Keratinocyte (primary cell): Measurements from ENCODE around the gene CRTC1. TPM values are rescaled to one million over a fixed set of nuclear protein-coding genes. Genes with fewer than 3 reads are reported as not detected.

Experiments used
- DNase-seq: peaks from one replicate; pipeline ENCODE4 v3.0.0-alpha.2; 2011; ENCODE audit warnings: low read depth, missing footprints, low spot score
- FAIRE-seq: peaks from 2 replicates; lab custom pipeline; 2011; peaks lifted over from hg19 to GRCh38; lab: Jason Lieb, UNC
- H2AFZ ChIP-seq: 2 replicates; pipeline ENCODE4 v1.6.0; 2012; ENCODE audit warnings: low read length, control low read depth, inconsistent platforms; ENCODE audit not compliant: control insufficient read depth
- H3K27ac ChIP-seq: 2 replicates; pipeline ENCODE4 v1.5.1; 2011; ENCODE audit warnings: low read length; ENCODE audit not compliant: control insufficient read depth, insufficient read depth
- H3K27me3 ChIP-seq: 3 replicates; pipeline ENCODE4 v1.6.0; 2011; ENCODE audit warnings: low read length; ENCODE audit not compliant: control insufficient read depth, insufficient read depth; ENCODE audit errors: extremely low read depth
- H3K36me3 ChIP-seq, 2 experiments: 2 replicates in 1 of 2; 3 replicates in 1 of 2; pipeline ENCODE4 v1.5.1; 2011; ENCODE audit warnings: low read length in 2 of 2, mild to moderate bottlenecking in 1 of 2; ENCODE audit not compliant: control insufficient read depth in 2 of 2, insufficient read depth in 2 of 2; ENCODE audit errors: extremely low read depth in 1 of 2
- H3K4me1 ChIP-seq: 3 replicates; pipeline ENCODE4 v1.5.1; 2011; ENCODE audit warnings: low read length; ENCODE audit not compliant: control insufficient read depth, insufficient read depth; ENCODE audit errors: extremely low read depth
- H3K4me2 ChIP-seq: 3 replicates; pipeline ENCODE4 v1.6.0; 2011; ENCODE audit warnings: low read depth, low read length; ENCODE audit not compliant: control insufficient read depth, insufficient read depth; ENCODE audit errors: extremely low read depth
- H3K4me3 ChIP-seq, 3 experiments: fragments of 200-600 bp in 1 of 3; sonication (generic) in 1 of 3; 2 replicates in 2 of 3; 3 replicates in 1 of 3; pipeline ENCODE4 v1.5.1; 2011 to 2016; ENCODE audit warnings: low read length in 3 of 3, mild to moderate bottlenecking in 3 of 3, control low read depth in 2 of 3, inconsistent platforms in 1 of 3, low read depth in 1 of 3, mixed read lengths in 1 of 3, mixed run types in 1 of 3, moderate library complexity in 1 of 3; ENCODE audit not compliant: control insufficient read depth in 2 of 3, insufficient read depth in 2 of 3; ENCODE audit errors: extremely low read depth in 1 of 3
- H3K79me2 ChIP-seq: 2 replicates; pipeline ENCODE4 v1.6.0; 2012; ENCODE audit warnings: low read length; ENCODE audit not compliant: control insufficient read depth, insufficient read depth
- H3K9ac ChIP-seq: 3 replicates; pipeline ENCODE4 v1.6.0; 2011; ENCODE audit warnings: low read length; ENCODE audit not compliant: control insufficient read depth, insufficient read depth; ENCODE audit errors: extremely low read depth
- H3K9me1 ChIP-seq: 3 replicates; pipeline ENCODE4 v1.6.0; 2011; ENCODE audit warnings: low read length; ENCODE audit not compliant: control insufficient read depth, insufficient read depth; ENCODE audit errors: extremely low read depth
- H3K9me3 ChIP-seq: 2 replicates; pipeline ENCODE4 v1.5.1; 2012; ENCODE audit warnings: low read depth, low read length; ENCODE audit not compliant: control insufficient read depth
- H4K20me1 ChIP-seq: 3 replicates; pipeline ENCODE4 v1.6.0; 2011; ENCODE audit warnings: low read length; ENCODE audit not compliant: control insufficient read depth, insufficient read depth; ENCODE audit errors: extremely low read depth
- EZH2 ChIP-seq: IDR thresholded peaks from one replicate; pipeline ENCODE4 v1.6.1; 2012; ENCODE audit warnings: inconsistent platforms, mild to moderate bottlenecking, low read length, moderate library complexity
- dilution Hi-C: fragments of 300-500 bp; cut with MboI; formaldehyde crosslinking; loops from one replicate; pipeline ENCODE4 v1.7.0; 2020; ENCODE audit warnings: low sequenced_read_pairs; ENCODE audit not compliant: extremely low pct_ligation_motif_present
- polyA plus RNA-seq, 5 experiments: library from polyadenylated mRNA; depleted of rRNA in 3 of 5; stranded (reverse) in 3 of 5; stranded (forward) in 1 of 5; unstranded in 1 of 5; fragments of >200 nt; gene quantifications; 1 replicate in 1 of 5; 2 replicates in 3 of 5; 3 replicates in 1 of 5; pipeline versions ENCODE4 v1.2.1 to v1.2.3, GENCODE V29; 2011 to 2012; ENCODE audit warnings: missing spikeins in 2 of 5, low read depth in 1 of 5, low replicate concordance in 1 of 5
- TF ChIP-seq, protein P1 (sequence below), 3 experiments: IDR thresholded peaks in 1 of 3; conservative IDR thresholded peaks in 1 of 3; optimal IDR thresholded peaks in 1 of 3; 2 replicates in 2 of 3; 3 replicates in 1 of 3; pipeline versions ENCODE3 to v1.5.1; 2011; ENCODE audit warnings: low read length in 3 of 3, mild to moderate bottlenecking in 3 of 3, moderate library complexity in 2 of 3, control low read depth in 1 of 3, inconsistent platforms in 1 of 3; ENCODE audit not compliant: insufficient read depth in 2 of 3; ENCODE audit errors: extremely low read depth in 1 of 3

CRTC1 gene
- polyA plus RNA-seq, 1 donor (not counting 4 experiments of a cell fraction or from before 2014, with no cell fraction given), result 0.54 TPM

DNA sequence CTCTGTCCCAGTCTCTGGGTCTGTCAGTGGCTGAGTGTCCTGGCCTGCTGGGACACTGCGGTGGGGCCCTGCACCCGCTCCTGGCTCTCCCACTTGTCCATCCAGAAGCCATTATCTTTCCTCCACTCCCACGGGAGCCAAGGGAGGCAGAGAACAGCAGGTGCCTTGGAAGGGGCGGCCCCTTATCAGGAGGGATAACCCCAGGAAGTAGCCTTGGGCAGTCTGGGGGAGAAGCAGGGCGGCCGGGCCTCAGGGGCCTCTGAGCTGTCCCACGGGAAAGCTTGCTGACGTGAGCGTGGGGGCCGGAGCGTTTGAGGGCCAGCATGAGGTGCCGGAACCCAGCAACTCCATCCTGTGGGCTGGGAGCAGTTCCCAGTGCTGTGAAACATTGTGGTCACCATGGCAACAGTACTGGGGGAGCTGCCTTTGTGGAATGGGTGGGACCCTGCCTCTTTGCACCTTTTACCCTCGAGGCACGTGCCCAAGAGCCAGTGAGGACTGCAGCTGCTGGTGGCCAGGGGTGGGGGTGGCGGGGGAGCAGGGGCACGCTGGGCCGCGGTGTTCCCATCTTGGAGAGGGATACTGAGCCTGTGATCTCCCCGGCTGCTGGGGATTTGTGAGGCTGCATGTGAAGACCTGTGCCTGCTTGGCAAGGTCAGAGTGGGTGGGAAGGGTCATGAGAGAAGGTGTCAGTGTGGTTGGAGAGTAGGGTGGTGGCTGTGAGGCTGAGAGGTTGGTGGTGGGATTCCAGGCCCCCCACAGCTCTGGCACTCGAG lies 25.7 kb upstream of the CRTC1 start:
- DNase-seq (no peak), FAIRE-seq (no peak)
- Histone ChIP-seq H3K27ac (no peak overlapping the region), H2AFZ (no peak overlapping the region), H3K9me1 (no peaks in the 10 kb centered on the region), H3K4me3 (no peak overlapping the region), H3K4me1 (no peaks in the 10 kb centered on the region), H3K9ac (no peak overlapping the region), H3K79me2 (no peaks in the 10 kb centered on the region), H4K20me1 (no peaks in the 10 kb centered on the region), H3K36me3 (no peaks in the 10 kb centered on the region), H3K27me3 (peaks cover 11% of the 10 kb centered on the region), H3K9me3 (no peaks in the 10 kb centered on the region), H3K4me2 (no peak overlapping the region)
- TF ChIP-seq, protein P1, sequence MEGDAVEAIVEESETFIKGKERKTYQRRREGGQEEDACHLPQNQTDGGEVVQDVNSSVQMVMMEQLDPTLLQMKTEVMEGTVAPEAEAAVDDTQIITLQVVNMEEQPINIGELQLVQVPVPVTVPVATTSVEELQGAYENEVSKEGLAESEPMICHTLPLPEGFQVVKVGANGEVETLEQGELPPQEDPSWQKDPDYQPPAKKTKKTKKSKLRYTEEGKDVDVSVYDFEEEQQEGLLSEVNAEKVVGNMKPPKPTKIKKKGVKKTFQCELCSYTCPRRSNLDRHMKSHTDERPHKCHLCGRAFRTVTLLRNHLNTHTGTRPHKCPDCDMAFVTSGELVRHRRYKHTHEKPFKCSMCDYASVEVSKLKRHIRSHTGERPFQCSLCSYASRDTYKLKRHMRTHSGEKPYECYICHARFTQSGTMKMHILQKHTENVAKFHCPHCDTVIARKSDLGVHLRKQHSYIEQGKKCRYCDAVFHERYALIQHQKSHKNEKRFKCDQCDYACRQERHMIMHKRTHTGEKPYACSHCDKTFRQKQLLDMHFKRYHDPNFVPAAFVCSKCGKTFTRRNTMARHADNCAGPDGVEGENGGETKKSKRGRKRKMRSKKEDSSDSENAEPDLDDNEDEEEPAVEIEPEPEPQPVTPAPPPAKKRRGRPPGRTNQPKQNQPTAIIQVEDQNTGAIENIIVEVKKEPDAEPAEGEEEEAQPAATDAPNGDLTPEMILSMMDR (optimal IDR thresholded peaks at IDR 0.05 in 1 of 3, IDR thresholded peaks at IDR 0.05 in 1 of 3, conservative IDR thresholded peaks at IDR 0.05 in 1 of 3; ENCODE audit: extremely low read depth in 1 of 3, insufficient read depth in 2 of 3, low read length in 3 of 3), result no peak
- TF ChIP-seq EZH2, result no peak
- dilution Hi-C loops, result no loop called here

DNA sequence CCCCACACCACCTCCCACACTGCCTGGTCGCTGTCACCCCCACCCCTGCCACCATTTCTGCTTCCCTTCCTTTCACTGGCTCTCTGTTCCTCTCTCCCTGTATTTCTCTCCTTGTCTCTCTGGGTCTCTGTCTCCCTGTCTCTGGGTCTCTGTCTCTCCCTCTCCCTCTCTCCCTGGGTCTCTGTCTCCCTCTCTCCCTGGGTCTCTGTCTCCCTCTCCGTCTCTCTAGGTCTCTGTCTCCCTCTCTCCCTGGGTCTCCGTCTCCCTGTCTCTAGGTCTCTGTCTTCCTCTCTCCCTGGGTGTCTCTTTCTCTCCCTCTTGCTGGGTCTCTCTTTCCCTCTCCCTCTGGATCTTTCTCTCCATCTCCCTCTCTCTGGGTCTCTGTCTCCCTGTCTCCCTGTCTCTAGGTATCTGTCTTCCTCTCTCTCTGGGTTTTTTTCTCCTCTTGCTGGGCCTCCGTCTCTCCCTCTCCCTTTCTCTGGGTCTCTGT lies 25.1 kb upstream of the CRTC1 start:
- no peak overlapping the region for H3K4me2 ChIP-seq
- peaks cover 11% of the 10 kb centered on the region for H3K27me3 ChIP-seq
- no peak overlapping the region for H3K9ac ChIP-seq
- FAIRE-seq (no peak), DNase-seq (no peak)
- no peak overlapping the region for H3K27ac ChIP-seq
- no peaks in the 10 kb centered on the region for H3K9me3 ChIP-seq
- no peaks in the 10 kb centered on the region for H4K20me1 ChIP-seq
- H3K36me3 ChIP-seq, result no peaks in the 10 kb centered on the region
- no peak overlapping the region for H2AFZ ChIP-seq
- no peaks in the 10 kb centered on the region for H3K4me1 ChIP-seq
- dilution Hi-C loops, result no loop called here
- no peaks in the 10 kb centered on the region for H3K79me2 ChIP-seq
- no peaks in the 10 kb centered on the region for H3K9me1 ChIP-seq
- TF ChIP-seq EZH2, result no peak
- TF ChIP-seq, protein P1 (optimal IDR thresholded peaks at IDR 0.05 in 1 of 3, IDR thresholded peaks at IDR 0.05 in 1 of 3, conservative IDR thresholded peaks at IDR 0.05 in 1 of 3; ENCODE audit: extremely low read depth in 1 of 3, insufficient read depth in 2 of 3, low read length in 3 of 3), result no peak
- no peak overlapping the region for H3K4me3 ChIP-seq
